Astrocyte (in vitro differentiated cells and primary cell): ENCODE results near the gene FCMR. TPM values are rescaled to one million over a fixed set of nuclear protein-coding genes. Genes with fewer than 3 reads are reported as not detected.

Experiments used
- DNase-seq: peaks from one replicate; pipeline ENCODE4 v3.0.0-alpha.2; 2010; ENCODE audit warnings: low read depth
- FAIRE-seq: peaks from 2 replicates; lab custom pipeline; 2011; peaks lifted over from hg19 to GRCh38; lab: Jason Lieb, UNC
- H2AFZ ChIP-seq: 2 replicates; pipeline ENCODE4 v1.6.0; 2012; ENCODE audit warnings: low read depth, low read length, inconsistent platforms
- H3K27ac ChIP-seq: 2 replicates; pipeline ENCODE4 v1.5.1; 2011; ENCODE audit warnings: low read depth, low read length, inconsistent platforms
- H3K27me3 ChIP-seq: 2 replicates; pipeline ENCODE4 v1.6.0; 2011; ENCODE audit warnings: low read length, inconsistent platforms; ENCODE audit not compliant: insufficient read depth
- H3K36me3 ChIP-seq: 2 replicates; pipeline ENCODE4 v1.5.1; 2011; ENCODE audit warnings: low read length, inconsistent platforms; ENCODE audit not compliant: insufficient read depth
- H3K4me1 ChIP-seq: 2 replicates; pipeline ENCODE4 v1.5.1; 2011; ENCODE audit warnings: low read length, inconsistent platforms; ENCODE audit not compliant: insufficient read depth
- H3K4me2 ChIP-seq: 2 replicates; pipeline ENCODE4 v1.6.0; 2012; ENCODE audit warnings: low read length, inconsistent platforms
- H3K4me3 ChIP-seq: 2 replicates; pipeline ENCODE4 v1.5.1; 2011; ENCODE audit warnings: low read depth, mild to moderate bottlenecking, low read length, inconsistent platforms; ENCODE audit not compliant: insufficient read depth
- H3K79me2 ChIP-seq: 2 replicates; pipeline ENCODE4 v1.6.0; 2012; ENCODE audit warnings: mild to moderate bottlenecking, low read length, inconsistent platforms; ENCODE audit not compliant: insufficient read depth
- H3K9ac ChIP-seq: 2 replicates; pipeline ENCODE4 v1.6.0; 2012; ENCODE audit warnings: mild to moderate bottlenecking, low read length, inconsistent platforms
- H3K9me3 ChIP-seq: 2 replicates; pipeline ENCODE4 v1.5.1; 2012; ENCODE audit warnings: low read depth, mild to moderate bottlenecking, low read length, inconsistent platforms; ENCODE audit not compliant: insufficient read depth
- H4K20me1 ChIP-seq: 2 replicates; pipeline ENCODE4 v1.6.0; 2012; ENCODE audit warnings: low read length, inconsistent platforms; ENCODE audit not compliant: insufficient read depth
- H3K27ac Mint-ChIP-seq: one replicate; pipeline ENCODE4 v1.8.0; 2021; ENCODE audit warnings: mild to moderate bottlenecking, mixed read lengths; ENCODE audit not compliant: unreplicated experiment
- H3K27me3 Mint-ChIP-seq: one replicate; pipeline ENCODE4 v1.8.0; 2021; ENCODE audit warnings: low read depth, mixed read lengths; ENCODE audit not compliant: unreplicated experiment
- H3K36me3 Mint-ChIP-seq: one replicate; pipeline ENCODE4 v1.8.0; 2021; ENCODE audit warnings: low read depth, mixed read lengths; ENCODE audit not compliant: unreplicated experiment
- H3K4me1 Mint-ChIP-seq: one replicate; pipeline ENCODE4 v1.8.0; 2021; ENCODE audit warnings: low read depth, mixed read lengths; ENCODE audit not compliant: unreplicated experiment
- H3K4me3 Mint-ChIP-seq: one replicate; pipeline ENCODE4 v1.8.0; 2021; ENCODE audit warnings: mild to moderate bottlenecking, moderate library complexity, mixed read lengths; ENCODE audit not compliant: unreplicated experiment
- H3K9me3 Mint-ChIP-seq: one replicate; pipeline ENCODE4 v1.8.0; 2021; ENCODE audit warnings: mild to moderate bottlenecking, mixed read lengths; ENCODE audit not compliant: unreplicated experiment
- CTCF ChIP-seq: IDR thresholded peaks from 2 replicates; pipeline ENCODE4 v1.5.1; 2011; ENCODE audit warnings: low read depth, mild to moderate bottlenecking, inconsistent platforms, low read length, moderate library complexity; ENCODE audit not compliant: insufficient read depth
- EZH2 ChIP-seq: IDR thresholded peaks from 2 replicates; pipeline ENCODE4 v1.6.1; 2012; ENCODE audit warnings: mild to moderate bottlenecking, low read length, inconsistent platforms; ENCODE audit not compliant: insufficient read depth
- total RNA-seq: library from RNA; stranded (reverse); gene quantifications from 2 replicates; pipeline ENCODE4 v1.2.1, GENCODE V29; 2021

FCMR gene
- total RNA-seq, 1 donor from 2014 or later, result 0.73 TPM

- no peaks in the 10 kb centered on the region for H3K36me3 Mint-ChIP-seq
- Histone ChIP-seq H3K79me2 (no peaks in the 10 kb centered on the region), H3K27me3 (peaks cover 5% of the 10 kb centered on the region), H3K27ac (no peak overlapping the region), H3K4me2 (no peak overlapping the region), H3K9ac (no peak overlapping the region), H3K4me1 (peaks cover 4% of the 10 kb centered on the region), H4K20me1 (no peaks in the 10 kb centered on the region), H3K4me3 (no peak overlapping the region), H3K9me3 (no peaks in the 10 kb centered on the region), H2AFZ (no peak overlapping the region), H3K36me3 (no peaks in the 10 kb centered on the region)
- H3K4me1 Mint-ChIP-seq, result peaks cover 13% of the 10 kb centered on the region
- DNase-seq (no peak), FAIRE-seq (no peak)
- peaks cover 6% of the 10 kb centered on the region for H3K9me3 Mint-ChIP-seq
- H3K27me3 Mint-ChIP-seq, result peaks cover 16% of the 10 kb centered on the region
- no peak overlapping the region for H3K27ac Mint-ChIP-seq
- TF ChIP-seq CTCF (no peak), EZH2 (no peak)
- H3K4me3 Mint-ChIP-seq, result no peak overlapping the region
These were observed 36.2 kb downstream of the FCMR start for GRCh38 chr1:206885341-206886060.

GRCh38 chr1:206883876-206884275 is 37.9 kb downstream of the FCMR start:
- Mint-ChIP-seq H3K4me1 (peaks cover 5% of the 10 kb centered on the region), H3K4me3 (no peak overlapping the region), H3K27me3 (peaks cover 16% of the 10 kb centered on the region), H3K9me3 (peaks cover 4% of the 10 kb centered on the region), H3K36me3 (no peaks in the 10 kb centered on the region), H3K27ac (no peak overlapping the region)
- Histone ChIP-seq H3K9me3 (no peaks in the 10 kb centered on the region), H3K4me3 (no peak overlapping the region), H3K4me2 (no peak overlapping the region), H3K36me3 (no peaks in the 10 kb centered on the region), H3K4me1 (no peaks in the 10 kb centered on the region), H3K9ac (no peak overlapping the region), H3K27me3 (peaks cover 5% of the 10 kb centered on the region), H3K27ac (no peak overlapping the region), H2AFZ (no peak overlapping the region), H3K79me2 (no peaks in the 10 kb centered on the region), H4K20me1 (no peaks in the 10 kb centered on the region)
- FAIRE-seq (no peak), DNase-seq (no peak)
- TF ChIP-seq CTCF (no peak), EZH2 (no peak)

DNA sequence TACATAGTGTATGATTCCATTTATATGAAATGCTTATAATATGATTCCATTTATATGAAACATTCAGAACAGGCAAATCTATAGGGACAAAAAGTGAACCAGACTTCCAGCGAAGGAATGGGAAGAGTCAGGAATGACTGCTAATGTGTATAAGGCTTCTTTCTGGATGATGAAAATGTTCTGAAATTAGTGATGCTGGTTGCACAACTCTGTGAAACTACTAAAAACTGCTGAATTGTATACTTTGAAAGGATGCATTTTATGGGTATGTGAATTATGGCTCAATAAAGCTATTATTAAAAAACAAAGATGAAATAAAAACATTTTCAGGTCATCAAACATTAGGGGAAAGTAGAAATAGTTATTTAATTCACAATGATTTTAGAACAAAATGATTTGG is 38.6 kb downstream of the FCMR start:
- no peak overlapping the region for H3K4me3 ChIP-seq
- no peaks in the 10 kb centered on the region for H3K36me3 Mint-ChIP-seq
- H3K27ac Mint-ChIP-seq, result no peak overlapping the region
- no peaks in the 10 kb centered on the region for H3K4me1 ChIP-seq
- H3K27ac ChIP-seq, result no peak overlapping the region
- H3K4me2 ChIP-seq, result no peak overlapping the region
- H3K9me3 Mint-ChIP-seq, result peaks cover 5% of the 10 kb centered on the region
- no peak for DNase-seq
- no peak overlapping the region for H3K9ac ChIP-seq
- H4K20me1 ChIP-seq, result no peaks in the 10 kb centered on the region
- no peak for FAIRE-seq
- TF ChIP-seq EZH2 (no peak), CTCF (no peak)
- H3K4me1 Mint-ChIP-seq, result peaks cover 5% of the 10 kb centered on the region
- no peaks in the 10 kb centered on the region for H3K36me3 ChIP-seq
- H3K9me3 ChIP-seq, result no peaks in the 10 kb centered on the region
- peaks cover 5% of the 10 kb centered on the region for H3K27me3 ChIP-seq
- peaks cover 16% of the 10 kb centered on the region for H3K27me3 Mint-ChIP-seq
- H2AFZ ChIP-seq, result no peak overlapping the region
- H3K4me3 Mint-ChIP-seq, result no peak overlapping the region
- no peaks in the 10 kb centered on the region for H3K79me2 ChIP-seq
